HFFc6 (cell line): ENCODE results near the gene STX16. TPM values are rescaled to one million over a fixed set of nuclear protein-coding genes. Genes with fewer than 3 reads are reported as not detected.

Source experiments
- DNase-seq: peaks from one replicate; pipeline ENCODE4 v3.0.0-alpha.2; 2018
- H3K27ac Mint-ChIP-seq: 2 replicates; pipeline ENCODE4 v1.8.0; 2020; ENCODE audit warnings: mild to moderate bottlenecking, mixed read lengths
- H3K27me3 Mint-ChIP-seq: 2 replicates; pipeline ENCODE4 v1.8.0; 2021; ENCODE audit warnings: mild to moderate bottlenecking, moderate library complexity, mixed read lengths; ENCODE audit not compliant: insufficient read depth
- H3K36me3 Mint-ChIP-seq: 2 replicates; pipeline ENCODE4 v1.8.0; 2021; ENCODE audit warnings: low read depth, mixed read lengths
- H3K4me1 Mint-ChIP-seq: 2 replicates; pipeline ENCODE4 v1.8.0; 2020; ENCODE audit warnings: low read depth, mixed read lengths
- H3K4me3 Mint-ChIP-seq: 2 replicates; pipeline ENCODE4 v1.8.0; 2020; ENCODE audit warnings: mild to moderate bottlenecking, moderate library complexity, mixed read lengths
- H3K9me3 Mint-ChIP-seq: 2 replicates; pipeline ENCODE4 v1.8.0; 2020; ENCODE audit warnings: mild to moderate bottlenecking, mixed read lengths
- total RNA-seq, 6 experiments: library from RNA; stranded (reverse); fragmentation: NEBNext Ultra II Directional; extraction: Animal tissue kit (Norgen Biotek cat#: 25700); gene quantifications; 2 replicates in 1 of 6; 3 replicates in 5 of 6; pipeline ENCODE4 v1.2.3, GENCODE V29; 2021
- TF ChIP-seq, protein P1 (sequence below): fragments of 200-600 bp; sonication (generic); IDR thresholded peaks from 2 replicates; pipeline ENCODE4 v1.5.0; 2021; ENCODE audit warnings: antibody characterized with exemption, mild to moderate bottlenecking

The STX16 gene
- total RNA-seq, 6 experiments from 2014 or later = 44.4 to 51.8 (median 48.3) TPM

DNA sequence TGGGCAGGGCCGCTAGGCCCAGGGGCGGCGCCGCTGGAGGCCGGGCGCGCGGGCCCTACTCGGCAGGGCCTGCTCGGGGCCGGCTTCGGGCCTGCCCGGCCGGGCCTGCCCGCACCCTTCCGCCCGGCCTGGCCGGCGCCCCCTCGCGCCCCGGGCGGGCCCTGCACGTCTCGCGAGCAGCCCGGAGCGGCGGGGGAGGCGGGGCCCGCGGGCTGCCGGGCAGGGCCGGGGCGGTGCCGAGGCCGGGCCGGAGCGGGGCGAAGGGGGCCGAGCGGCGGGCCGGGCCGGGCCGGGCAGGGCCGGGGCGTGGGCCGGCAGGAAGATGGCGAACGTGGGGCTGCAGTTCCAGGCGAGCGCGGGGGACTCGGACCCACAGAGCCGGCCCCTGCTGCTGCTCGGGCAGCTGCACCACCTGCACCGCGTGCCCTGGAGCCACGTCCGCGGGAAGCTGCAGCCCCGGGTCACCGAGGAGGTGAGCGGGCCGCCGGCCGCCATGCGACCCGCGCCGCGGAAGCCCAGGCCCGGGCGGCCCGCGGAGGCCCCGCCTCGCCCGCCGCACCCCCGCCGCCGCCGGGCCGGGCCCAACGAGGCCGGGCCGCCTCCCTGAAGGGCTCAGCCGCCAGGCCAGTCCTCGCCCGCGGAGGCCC is 41.6 kb downstream of the STX16 start, which contains the start of gene NPEPL1:
Gene NPEPL1 (plus strand): TSS at position 222 of the 647 bp plus-strand sequence. CDS start 101 bp downstream, at position 323.
- peaks cover 3% of the 10 kb centered on the region; the same call in 1 of the 2 replicates for H3K27me3 Mint-ChIP-seq
- H3K27ac Mint-ChIP-seq = peak within 1 kb of the TSS; percentile 72
- peaks cover 16% of the 10 kb centered on the region for H3K4me1 Mint-ChIP-seq
- TF ChIP-seq, protein P1, sequence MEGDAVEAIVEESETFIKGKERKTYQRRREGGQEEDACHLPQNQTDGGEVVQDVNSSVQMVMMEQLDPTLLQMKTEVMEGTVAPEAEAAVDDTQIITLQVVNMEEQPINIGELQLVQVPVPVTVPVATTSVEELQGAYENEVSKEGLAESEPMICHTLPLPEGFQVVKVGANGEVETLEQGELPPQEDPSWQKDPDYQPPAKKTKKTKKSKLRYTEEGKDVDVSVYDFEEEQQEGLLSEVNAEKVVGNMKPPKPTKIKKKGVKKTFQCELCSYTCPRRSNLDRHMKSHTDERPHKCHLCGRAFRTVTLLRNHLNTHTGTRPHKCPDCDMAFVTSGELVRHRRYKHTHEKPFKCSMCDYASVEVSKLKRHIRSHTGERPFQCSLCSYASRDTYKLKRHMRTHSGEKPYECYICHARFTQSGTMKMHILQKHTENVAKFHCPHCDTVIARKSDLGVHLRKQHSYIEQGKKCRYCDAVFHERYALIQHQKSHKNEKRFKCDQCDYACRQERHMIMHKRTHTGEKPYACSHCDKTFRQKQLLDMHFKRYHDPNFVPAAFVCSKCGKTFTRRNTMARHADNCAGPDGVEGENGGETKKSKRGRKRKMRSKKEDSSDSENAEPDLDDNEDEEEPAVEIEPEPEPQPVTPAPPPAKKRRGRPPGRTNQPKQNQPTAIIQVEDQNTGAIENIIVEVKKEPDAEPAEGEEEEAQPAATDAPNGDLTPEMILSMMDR = no peak
- no peaks in the 10 kb centered on the region for H3K9me3 Mint-ChIP-seq
- H3K36me3 Mint-ChIP-seq = no peaks in the 10 kb centered on the region
- no peak for DNase-seq
- peak within 1 kb of the TSS; percentile 76 for H3K4me3 Mint-ChIP-seq

DNA sequence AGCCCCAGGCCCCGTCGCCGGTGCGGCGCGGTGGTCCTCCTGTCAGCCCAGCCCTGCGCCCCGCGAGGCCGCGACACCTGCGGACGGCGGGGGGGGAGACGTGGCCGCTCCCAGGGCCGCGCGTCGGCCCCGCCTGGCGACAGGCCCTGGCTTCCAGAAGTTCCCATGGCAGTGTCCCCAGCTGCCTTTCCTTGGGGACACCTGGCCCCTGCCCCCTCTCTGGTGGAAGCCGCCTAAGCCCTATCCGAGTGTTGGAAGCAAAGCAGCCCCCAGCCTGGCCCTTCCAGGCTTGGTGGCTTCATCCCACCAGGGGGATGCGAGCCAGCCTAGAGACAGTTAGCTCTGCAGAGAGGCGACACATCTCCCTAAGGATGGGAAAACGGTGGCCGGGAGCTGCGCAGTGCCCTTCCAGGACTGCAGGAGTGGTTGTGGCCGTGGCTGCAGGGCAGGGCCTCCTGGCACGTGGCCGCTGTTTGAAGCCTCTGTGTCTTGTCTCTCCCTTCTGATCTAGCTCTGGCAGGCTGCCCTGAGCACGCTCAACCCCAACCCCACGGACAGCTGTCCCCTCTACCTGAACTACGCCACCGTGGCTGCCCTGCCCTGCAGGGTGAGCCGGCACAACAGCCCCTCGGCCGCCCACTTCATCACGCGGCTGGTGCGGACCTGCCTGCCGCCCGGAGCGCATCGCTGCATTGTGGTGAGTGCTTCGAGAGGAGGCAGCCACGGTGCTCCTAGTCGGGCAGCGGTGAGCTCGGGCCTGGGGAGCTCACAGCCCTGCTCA is 42.3 kb downstream of the STX16 start:
- Mint-ChIP-seq H3K27ac (peak overlapping the region; percentile 54; the same call in 1 of the 2 replicates), H3K9me3 (no peaks in the 10 kb centered on the region), H3K27me3 (peaks cover 3% of the 10 kb centered on the region; the same call in 1 of the 2 replicates), H3K4me1 (peaks cover 16% of the 10 kb centered on the region), H3K4me3 (peak overlapping the region; percentile 76), H3K36me3 (no peaks in the 10 kb centered on the region)
- DNase-seq = no peak
- TF ChIP-seq, protein P1 = peak; percentile 20; the same call in 1 of the 2 replicates

DNA sequence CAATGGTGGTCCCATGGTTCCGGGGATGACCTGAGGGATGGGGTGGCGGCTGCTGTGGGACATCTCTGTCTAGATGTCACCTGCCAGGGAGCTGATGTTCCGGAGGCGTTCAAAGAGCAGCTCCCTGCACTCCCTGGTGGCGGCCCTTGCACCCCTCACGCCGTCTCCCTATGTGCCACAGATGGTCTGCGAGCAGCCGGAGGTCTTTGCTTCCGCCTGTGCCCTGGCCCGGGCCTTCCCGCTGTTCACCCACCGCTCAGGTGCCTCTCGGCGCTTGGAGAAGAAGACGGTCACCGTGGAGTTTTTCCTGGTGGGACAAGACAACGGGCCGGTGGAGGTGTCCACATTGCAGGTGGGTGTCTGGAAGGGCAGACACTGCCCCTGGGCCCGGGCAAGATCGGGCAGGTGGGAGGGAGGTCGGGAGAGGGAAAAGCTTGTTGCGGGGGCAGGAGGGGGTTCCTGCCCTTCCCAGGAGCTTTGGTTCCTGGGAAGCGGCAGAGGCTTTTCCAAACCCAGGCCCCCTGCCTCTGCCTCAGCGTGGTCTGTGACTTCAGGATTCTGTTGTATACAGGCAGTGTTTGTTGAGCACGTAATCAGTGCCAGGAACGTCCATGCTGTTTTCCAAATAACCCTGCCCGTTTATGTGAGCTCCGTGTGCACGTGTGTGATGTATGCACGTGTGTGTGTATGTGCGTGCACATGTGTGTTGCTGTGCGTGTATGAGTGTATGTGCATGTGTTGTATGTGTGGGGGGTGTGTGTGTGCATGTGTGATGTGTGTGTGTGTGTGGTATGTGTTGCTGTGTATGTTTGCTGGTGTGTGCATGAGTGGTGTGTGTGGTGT is 43.4 kb downstream of the STX16 start:
- Mint-ChIP-seq H3K4me1 (peaks cover 11% of the 10 kb centered on the region), H3K36me3 (no peaks in the 10 kb centered on the region), H3K4me3 (no peak overlapping the region), H3K27me3 (peaks cover 3% of the 10 kb centered on the region; the same call in 1 of the 2 replicates), H3K9me3 (no peaks in the 10 kb centered on the region), H3K27ac (no peak overlapping the region)
- DNase-seq = no peak
- TF ChIP-seq, protein P1 = no peak

DNA sequence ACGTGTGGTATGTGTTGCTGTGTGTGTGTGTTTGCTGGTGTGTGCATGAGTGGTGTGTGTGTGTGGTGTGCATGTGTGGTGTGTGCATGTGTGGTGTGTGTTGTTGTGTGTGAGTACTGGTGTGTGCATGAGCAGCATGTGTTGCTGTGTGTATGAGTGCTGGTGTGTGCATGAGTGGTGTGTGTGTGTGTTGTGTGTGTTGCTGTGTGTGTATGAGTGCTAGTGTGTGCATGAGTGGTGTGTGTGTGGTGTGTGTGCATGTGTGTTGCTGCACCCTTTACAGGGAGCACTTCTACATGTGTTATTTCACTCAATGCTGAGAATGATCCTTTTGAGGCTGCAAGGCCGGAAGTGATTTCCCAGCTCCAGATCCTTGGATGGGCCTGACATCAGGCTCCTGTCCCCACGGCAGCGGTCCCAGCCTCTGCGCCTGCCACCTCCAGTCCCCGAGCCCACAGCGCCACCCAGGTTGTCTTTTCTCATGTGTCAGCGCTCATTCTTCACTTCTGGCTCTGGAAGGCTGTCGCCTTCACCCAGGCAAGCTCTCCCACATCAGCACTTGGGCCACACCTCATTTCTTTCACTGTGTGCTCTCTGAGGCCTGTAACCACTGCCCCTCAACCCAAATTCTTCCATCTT is 44.1 kb downstream of the STX16 start:
- no peak overlapping the region for H3K27ac Mint-ChIP-seq
- peaks cover 10% of the 10 kb centered on the region for H3K4me1 Mint-ChIP-seq
- H3K4me3 Mint-ChIP-seq = no peak overlapping the region
- H3K36me3 Mint-ChIP-seq = no peaks in the 10 kb centered on the region
- no peak for DNase-seq
- TF ChIP-seq, protein P1 = no peak
- H3K27me3 Mint-ChIP-seq = peaks cover 3% of the 10 kb centered on the region; the same call in 1 of the 2 replicates
- H3K9me3 Mint-ChIP-seq = no peaks in the 10 kb centered on the region

DNA sequence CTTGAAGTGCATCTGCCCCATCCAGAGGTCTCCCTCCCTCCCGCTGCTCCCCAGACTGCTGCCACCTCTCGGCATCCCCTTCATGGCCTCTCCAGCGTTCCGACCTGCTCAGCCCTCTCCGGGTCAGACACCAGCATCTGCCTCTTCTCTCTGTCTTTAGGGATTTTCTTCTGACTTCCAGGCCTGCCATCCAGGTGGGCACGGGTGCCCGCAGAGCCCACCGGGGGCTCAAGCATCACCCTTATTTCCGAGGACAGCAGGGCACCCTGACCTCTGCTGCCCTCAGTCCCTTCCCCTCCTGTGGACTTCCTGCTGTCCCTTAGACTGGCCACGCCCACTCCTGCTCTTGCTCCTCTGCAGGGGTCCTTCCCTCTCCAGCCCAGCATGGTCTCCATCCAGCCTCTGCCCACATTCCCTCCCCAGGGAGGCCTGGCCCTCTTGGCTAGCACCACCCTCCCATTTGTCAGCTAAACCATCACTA is 44.9 kb downstream of the STX16 start:
- Mint-ChIP-seq H3K4me3 (no peak overlapping the region), H3K9me3 (no peaks in the 10 kb centered on the region), H3K27ac (no peak overlapping the region), H3K4me1 (peaks cover 3% of the 10 kb centered on the region), H3K27me3 (peaks cover 3% of the 10 kb centered on the region; the same call in 1 of the 2 replicates), H3K36me3 (no peaks in the 10 kb centered on the region)
- no peak for DNase-seq
- TF ChIP-seq, protein P1 = no peak
